MCF 10A (cell line): Measurements from ENCODE around the gene GRAMD1A. TPM values are rescaled to one million over a fixed set of nuclear protein-coding genes. Genes with fewer than 3 reads are reported as not detected.
A peak's percentile ranks its signal among the peaks of the same experiment; 100 is the strongest.

Experiments
- BruUV-seq: library from RNA; stranded (reverse); fragments of 400-500 nt; replicated peaks from 2 replicates; lab custom pipeline; 2021; lab: Mats Ljungman, UMichigan
- CTCF ChIA-PET: fragments of 300-600 bp; sonication (Branson Sonifier 250); formaldehyde crosslinking; extraction: SDS; loops from one replicate; lab custom pipeline; 2021; ENCODE audit warnings: antibody characterized with exemption, inconsistent platforms; lab: Yijun Ruan, JAX
- POLR2A ChIA-PET: fragments of 300-600, 350-650 bp; sonication (Branson Sonifier 250); formaldehyde crosslinking; extraction: SDS; loops from one replicate; lab custom pipeline; 2020; ENCODE audit warnings: antibody characterized with exemption, inconsistent platforms; lab: Yijun Ruan, JAX
- DNase-seq: peaks from one replicate; pipeline ENCODE4 v3.0.0-alpha.2; 2018; ENCODE audit not compliant: unreplicated experiment
- H3K27ac Mint-ChIP-seq: one replicate; pipeline ENCODE4 v1.8.0; 2022; ENCODE audit warnings: mild to moderate bottlenecking, low read depth, mixed read lengths; ENCODE audit not compliant: unreplicated experiment
- H3K27me3 Mint-ChIP-seq: one replicate; pipeline ENCODE4 v1.8.0; 2022; ENCODE audit warnings: mixed read lengths; ENCODE audit not compliant: insufficient read depth, unreplicated experiment
- H3K36me3 Mint-ChIP-seq: one replicate; pipeline ENCODE4 v1.8.0; 2022; ENCODE audit warnings: mild to moderate bottlenecking, moderate library complexity, mixed read lengths; ENCODE audit not compliant: insufficient read depth, unreplicated experiment
- H3K4me1 Mint-ChIP-seq: one replicate; pipeline ENCODE4 v1.8.0; 2022; ENCODE audit warnings: mixed read lengths; ENCODE audit not compliant: insufficient read depth, unreplicated experiment
- H3K4me3 Mint-ChIP-seq: one replicate; pipeline ENCODE4 v1.8.0; 2022; ENCODE audit warnings: mild to moderate bottlenecking, moderate library complexity, mixed read lengths; ENCODE audit not compliant: unreplicated experiment
- H3K9me3 Mint-ChIP-seq: one replicate; pipeline ENCODE4 v1.8.0; 2022; ENCODE audit warnings: mixed read lengths; ENCODE audit not compliant: unreplicated experiment
- intact Hi-C: fragments of 100-400 bp; cut with micrococcal nuclease; formaldehyde crosslinking; loops from 2 replicates; pipeline ENCODE4 v1.14.1; 2022
- total RNA-seq: library from RNA; stranded (reverse); gene quantifications from 2 replicates; pipeline ENCODE4 v1.2.3, GENCODE V29; 2022
- TF ChIP-seq, protein P1 (sequence below): fragments of 200-600 bp; IDR thresholded peaks from one replicate; pipeline ENCODE4 v1.8.0; 2022; ENCODE audit warnings: antibody characterized with exemption, mild to moderate bottlenecking; ENCODE audit not compliant: unreplicated experiment

The GRAMD1A gene
- total RNA-seq, 1 experiment from 2014 or later = 48.1 TPM

DNA sequence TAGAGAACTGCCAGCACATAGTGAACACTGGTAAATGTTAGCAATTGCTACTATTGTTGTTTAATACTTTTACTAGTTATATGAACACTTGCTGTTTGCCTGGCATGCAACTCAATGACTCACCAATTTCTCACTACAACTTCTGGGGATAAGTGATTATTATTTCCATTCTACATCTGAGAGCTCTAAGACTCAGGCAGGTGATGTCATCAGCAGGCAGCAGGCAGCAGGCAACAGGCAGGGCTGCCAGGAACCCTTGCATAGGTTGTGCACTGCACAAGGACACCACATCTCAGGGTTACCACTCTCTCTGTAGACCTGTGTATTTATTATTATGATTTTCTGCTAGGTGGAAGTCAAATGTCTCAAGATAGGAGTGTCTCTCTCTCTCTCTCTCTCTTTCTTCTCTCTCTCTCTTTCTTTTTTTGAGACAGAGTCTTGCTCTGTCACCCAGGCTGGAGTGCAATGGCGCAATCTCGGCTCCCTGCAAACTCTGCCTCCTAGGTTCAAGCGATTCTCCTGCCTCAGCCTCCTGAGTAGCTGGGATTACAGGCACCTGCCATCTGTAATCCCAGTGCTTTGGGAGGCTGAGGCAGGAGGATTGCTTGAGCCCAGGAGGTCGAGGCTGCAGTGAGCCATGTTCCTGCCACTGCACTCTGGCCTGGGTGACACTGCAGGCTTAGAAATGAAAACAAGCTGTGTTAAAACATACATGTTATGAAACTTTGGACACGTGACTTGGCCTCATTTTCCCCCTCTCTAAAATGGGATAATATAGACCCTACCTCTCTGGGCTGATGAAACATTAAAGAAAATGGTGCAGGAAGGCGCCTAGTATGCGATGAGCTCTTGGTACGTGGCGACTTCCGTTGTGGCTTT lies 64.1 kb downstream of the GRAMD1A start:
- TF ChIP-seq, protein P1, sequence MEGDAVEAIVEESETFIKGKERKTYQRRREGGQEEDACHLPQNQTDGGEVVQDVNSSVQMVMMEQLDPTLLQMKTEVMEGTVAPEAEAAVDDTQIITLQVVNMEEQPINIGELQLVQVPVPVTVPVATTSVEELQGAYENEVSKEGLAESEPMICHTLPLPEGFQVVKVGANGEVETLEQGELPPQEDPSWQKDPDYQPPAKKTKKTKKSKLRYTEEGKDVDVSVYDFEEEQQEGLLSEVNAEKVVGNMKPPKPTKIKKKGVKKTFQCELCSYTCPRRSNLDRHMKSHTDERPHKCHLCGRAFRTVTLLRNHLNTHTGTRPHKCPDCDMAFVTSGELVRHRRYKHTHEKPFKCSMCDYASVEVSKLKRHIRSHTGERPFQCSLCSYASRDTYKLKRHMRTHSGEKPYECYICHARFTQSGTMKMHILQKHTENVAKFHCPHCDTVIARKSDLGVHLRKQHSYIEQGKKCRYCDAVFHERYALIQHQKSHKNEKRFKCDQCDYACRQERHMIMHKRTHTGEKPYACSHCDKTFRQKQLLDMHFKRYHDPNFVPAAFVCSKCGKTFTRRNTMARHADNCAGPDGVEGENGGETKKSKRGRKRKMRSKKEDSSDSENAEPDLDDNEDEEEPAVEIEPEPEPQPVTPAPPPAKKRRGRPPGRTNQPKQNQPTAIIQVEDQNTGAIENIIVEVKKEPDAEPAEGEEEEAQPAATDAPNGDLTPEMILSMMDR = no peak
- ChIA-PET CTCF (interaction anchor here (0.5 to 2.2 kb wide), 16 partner anchors 18 to 597 kb away, joined by 3 to 11 read pairs (median 4); partner anchors contain the start of genes FXYD3 and LGI4), POLR2A (interaction anchor here (0.6 to 1.4 kb wide), 5 partner anchors 12 to 61 kb away, joined by 3 to 5 read pairs (median 4); no protein-coding TSS in a partner anchor)
- Mint-ChIP-seq H3K4me3 (no peak overlapping the region), H3K4me1 (no peaks in the 10 kb centered on the region), H3K27ac (no peak overlapping the region), H3K9me3 (no peaks in the 10 kb centered on the region), H3K36me3 (no peaks in the 10 kb centered on the region), H3K27me3 (no peaks in the 10 kb centered on the region)
- DNase-seq = peak; percentile 70
- no TSS peak for BruUV-seq
- intact Hi-C loops = loop anchor here (10.0 kb wide), 1 partner anchor 181 kb away; the partner anchor contains the start of gene LSR

DNA sequence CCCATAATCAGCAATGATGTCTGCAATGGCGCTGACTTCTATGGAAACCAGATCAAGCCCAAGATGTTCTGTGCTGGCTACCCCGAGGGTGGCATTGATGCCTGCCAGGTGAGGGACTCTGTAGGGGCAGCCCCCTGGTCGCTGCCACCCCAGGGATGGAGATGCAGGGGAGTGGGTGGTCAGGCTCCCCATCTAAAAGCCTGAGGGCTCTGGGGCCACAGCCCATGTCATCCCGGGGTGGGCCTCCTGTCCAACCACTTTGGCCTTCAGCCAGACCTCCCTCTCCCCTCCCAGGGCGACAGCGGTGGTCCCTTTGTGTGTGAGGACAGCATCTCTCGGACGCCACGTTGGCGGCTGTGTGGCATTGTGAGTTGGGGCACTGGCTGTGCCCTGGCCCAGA lies 65.5 kb downstream of the GRAMD1A start:
- DNase-seq = no peak
- no TSS peak for BruUV-seq

DNA sequence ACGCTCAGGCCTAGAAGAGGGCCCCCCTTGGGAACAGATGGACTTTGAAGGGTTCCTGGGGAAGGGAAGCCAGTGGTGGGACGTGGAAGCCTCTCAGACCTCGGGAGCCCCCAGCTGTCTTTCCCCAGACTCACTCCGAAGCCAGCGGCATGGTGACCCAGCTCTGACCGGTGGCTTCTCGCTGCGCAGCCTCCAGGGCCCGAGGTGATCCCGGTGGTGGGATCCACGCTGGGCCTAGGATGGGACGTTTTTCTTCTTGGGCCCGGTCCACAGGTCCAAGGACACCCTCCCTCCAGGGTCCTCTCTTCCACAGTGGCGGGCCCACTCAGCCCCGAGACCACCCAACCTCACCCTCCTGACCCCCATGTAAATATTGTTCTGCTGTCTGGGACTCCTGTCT lies 66.0 kb downstream of the GRAMD1A start:
- DNase-seq = no peak
- ChIA-PET CTCF (interaction anchor here (0.5 to 3.3 kb wide), 43 partner anchors 9 to 1969 kb away, joined by 3 to 80 read pairs (median 5); partner anchors contain the start of genes FXYD1, FXYD3, HPN and LGI4), POLR2A (interaction anchor here (0.5 to 2.0 kb wide), 5 partner anchors 32 to 70 kb away, joined by 3 to 7 read pairs (median 4); no protein-coding TSS in a partner anchor)
- TF ChIP-seq, protein P1 = no peak
- Mint-ChIP-seq H3K27ac (no peak overlapping the region), H3K36me3 (no peaks in the 10 kb centered on the region), H3K9me3 (no peaks in the 10 kb centered on the region), H3K4me3 (no peak overlapping the region), H3K4me1 (no peaks in the 10 kb centered on the region), H3K27me3 (no peaks in the 10 kb centered on the region)
- BruUV-seq = no TSS peak
- intact Hi-C loops = loop anchor here (2.0 to 10.0 kb wide), 3 partner anchors 23 to 401 kb away; partner anchors contain the start of gene LSR

More for the DNA sequence above, 65.5 kb downstream of the GRAMD1A start:
- intact Hi-C loops = loop anchor here (5.0 to 10.0 kb wide), 2 partner anchors 179 to 402 kb away; partner anchors contain the start of gene LSR
- Mint-ChIP-seq H3K4me3 (no peak overlapping the region), H3K27ac (no peak overlapping the region), H3K4me1 (no peaks in the 10 kb centered on the region), H3K9me3 (no peaks in the 10 kb centered on the region), H3K27me3 (no peaks in the 10 kb centered on the region), H3K36me3 (no peaks in the 10 kb centered on the region)
- ChIA-PET POLR2A (no interaction called here), CTCF (interaction anchor here (0.6 to 3.3 kb wide), 11 partner anchors 10 to 70 kb away, joined by 3 to 80 read pairs (median 6); partner anchors contain the start of genes HPN and LGI4)
- TF ChIP-seq, protein P1 = no peak
